ENCODE results near the gene LMNTD1. TPM values are rescaled to one million over a fixed set of nuclear protein-coding genes. Genes with fewer than 3 reads are reported as not detected.

Gene LMNTD1
- total RNA-seq, 1 experiment from 2014 or later: not detected

GRCh38 chr12:25469368-25469767, 83.7 kb downstream of the LMNTD1 start (continued):
- TF ChIP-seq ZNF671 (CRISPR knock-in tag; IDR thresholded peaks at IDR 0.05) (no peak), NFYB (CRISPR knock-in tag; conservative IDR thresholded peaks at IDR 0.05; ENCODE audit: low read depth) (no peak), ZSCAN18 (CRISPR knock-in tag; IDR thresholded peaks at IDR 0.05) (no peak), E2F4 (CRISPR knock-in tag; IDR thresholded peaks at IDR 0.05; ENCODE audit: borderline replicate concordance, low read depth) (no peak), ZNF232 (CRISPR knock-in tag; IDR thresholded peaks at IDR 0.05) (no peak), ESRRA (CRISPR knock-in tag; IDR thresholded peaks at IDR 0.05; ENCODE audit: borderline replicate concordance) (no peak), MYBL2 (CRISPR knock-in tag; IDR thresholded peaks at IDR 0.05) (no peak), TCF7 (CRISPR knock-in tag; IDR thresholded peaks at IDR 0.05; ENCODE audit: low read depth) (no peak)

GRCh38 chr12:25463521-25463920, 89.6 kb downstream of the LMNTD1 start:
- H3K4me1 Mint-ChIP-seq: peaks cover under 1% of the 10 kb centered on the region; the same call in 1 of the 2 replicates
- peaks cover 3% of the 10 kb centered on the region; the same call in 1 of the 2 replicates for H3K27me3 Mint-ChIP-seq (ENCODE audit: low read depth)
- H3K36me3 Mint-ChIP-seq: no peaks in the 10 kb centered on the region
- ChIA-PET POLR2A (interaction anchor here (0.6 to 1.6 kb wide), 2 partner anchors 10 to 12 kb away, joined by 3 to 5 read pairs; no protein-coding TSS in a partner anchor), CTCF (no interaction called here)
- no peak overlapping the region for H3K27ac Mint-ChIP-seq
- peaks cover 6% of the 10 kb centered on the region for H3K9me3 Mint-ChIP-seq
- DNase-seq (ENCODE audit: low spot score) (no peak), ATAC-seq (no peak)
- H3K4me3 Mint-ChIP-seq: no peak overlapping the region
- TF ChIP-seq ERG (CRISPR knock-in tag; IDR thresholded peaks at IDR 0.05): no peak
- TF ChIP-seq ZNF532 (CRISPR knock-in tag; IDR thresholded peaks at IDR 0.05; ENCODE audit: borderline replicate concordance): no peak
- TF ChIP-seq JUN (CRISPR knock-in tag; IDR thresholded peaks at IDR 0.05): no peak
- TF ChIP-seq PRDM15 (CRISPR knock-in tag; IDR thresholded peaks at IDR 0.05): no peak
- TF ChIP-seq EMX1 (CRISPR knock-in tag; IDR thresholded peaks at IDR 0.05): no peak
- no peak for TF ChIP-seq NFYB (CRISPR knock-in tag; conservative IDR thresholded peaks at IDR 0.05; ENCODE audit: low read depth)
- no peak for TF ChIP-seq ETV6 (CRISPR knock-in tag; IDR thresholded peaks at IDR 0.05)
- TF ChIP-seq ZNF671 (CRISPR knock-in tag; IDR thresholded peaks at IDR 0.05): no peak
- TF ChIP-seq ZNF396 (CRISPR knock-in tag; IDR thresholded peaks at IDR 0.05; ENCODE audit: borderline replicate concordance): no peak
- TF ChIP-seq RORB (CRISPR knock-in tag; IDR thresholded peaks at IDR 0.05): no peak
- TF ChIP-seq GABPB1 (CRISPR knock-in tag; IDR thresholded peaks at IDR 0.05): no peak
- no peak for TF ChIP-seq ELF4 (CRISPR knock-in tag; IDR thresholded peaks at IDR 0.05; ENCODE audit: low read depth)
- TF ChIP-seq ZMAT4 (CRISPR knock-in tag; IDR thresholded peaks at IDR 0.05): no peak
- TF ChIP-seq ZNF416 (CRISPR knock-in tag; IDR thresholded peaks at IDR 0.05): no peak
- TF ChIP-seq IRF2 (CRISPR knock-in tag; IDR thresholded peaks at IDR 0.05; ENCODE audit: borderline replicate concordance, low read depth): no peak
- no peak for TF ChIP-seq PREB (CRISPR knock-in tag; IDR thresholded peaks at IDR 0.05; ENCODE audit: borderline replicate concordance)

Measured in WTC11 (cell line).